Measurements from ENCODE around the gene ERG.
A peak's percentile ranks its signal among the peaks of the same experiment; 100 is the strongest.

ERG gene

DNA sequence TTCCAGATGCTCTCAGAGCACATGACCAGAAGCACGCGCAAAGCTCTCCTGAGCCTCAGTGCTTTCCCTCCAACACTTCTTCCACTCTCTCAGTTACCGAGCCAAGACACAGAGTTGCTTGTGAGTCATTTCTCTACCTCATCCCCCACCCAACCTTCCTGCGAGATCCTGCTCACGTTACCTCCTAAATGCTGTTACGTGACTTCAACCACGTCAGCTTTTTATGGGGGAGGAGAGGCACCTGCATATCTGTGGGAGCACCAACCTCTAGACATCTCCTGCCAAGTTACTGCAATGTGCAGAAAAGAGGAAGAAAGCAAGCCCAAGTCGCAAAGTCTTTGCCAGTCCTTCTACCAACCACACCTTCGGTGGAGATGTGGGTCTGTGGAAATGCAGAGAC lies 27.2 kb upstream of the ERG start:
- no peak for DNase-seq (ENCODE audit: insufficient read length, low spot score)
- no peak for FAIRE-seq
- no peak for TF ChIP-seq SPI1 (IDR thresholded peaks at IDR 0.05; ENCODE audit: low read depth, low read length)
- no peak for TF ChIP-seq POU2F2 (IDR thresholded peaks at IDR 0.05; ENCODE audit: low read depth, low read length)
- TF ChIP-seq POLR2A (IDR thresholded peaks at IDR 0.05; ENCODE audit: low read depth, low read length): no peak
- TF ChIP-seq TAF1 (IDR thresholded peaks at IDR 0.05; ENCODE audit: low read depth, low read length): no peak
- TF ChIP-seq PAX5 (IDR thresholded peaks at IDR 0.05; ENCODE audit: insufficient read depth, low read length, severe bottlenecking): no peak
- TF ChIP-seq POLR2AphosphoS5 (IDR thresholded peaks at IDR 0.05; ENCODE audit: low read depth, low read length): no peak

DNA sequence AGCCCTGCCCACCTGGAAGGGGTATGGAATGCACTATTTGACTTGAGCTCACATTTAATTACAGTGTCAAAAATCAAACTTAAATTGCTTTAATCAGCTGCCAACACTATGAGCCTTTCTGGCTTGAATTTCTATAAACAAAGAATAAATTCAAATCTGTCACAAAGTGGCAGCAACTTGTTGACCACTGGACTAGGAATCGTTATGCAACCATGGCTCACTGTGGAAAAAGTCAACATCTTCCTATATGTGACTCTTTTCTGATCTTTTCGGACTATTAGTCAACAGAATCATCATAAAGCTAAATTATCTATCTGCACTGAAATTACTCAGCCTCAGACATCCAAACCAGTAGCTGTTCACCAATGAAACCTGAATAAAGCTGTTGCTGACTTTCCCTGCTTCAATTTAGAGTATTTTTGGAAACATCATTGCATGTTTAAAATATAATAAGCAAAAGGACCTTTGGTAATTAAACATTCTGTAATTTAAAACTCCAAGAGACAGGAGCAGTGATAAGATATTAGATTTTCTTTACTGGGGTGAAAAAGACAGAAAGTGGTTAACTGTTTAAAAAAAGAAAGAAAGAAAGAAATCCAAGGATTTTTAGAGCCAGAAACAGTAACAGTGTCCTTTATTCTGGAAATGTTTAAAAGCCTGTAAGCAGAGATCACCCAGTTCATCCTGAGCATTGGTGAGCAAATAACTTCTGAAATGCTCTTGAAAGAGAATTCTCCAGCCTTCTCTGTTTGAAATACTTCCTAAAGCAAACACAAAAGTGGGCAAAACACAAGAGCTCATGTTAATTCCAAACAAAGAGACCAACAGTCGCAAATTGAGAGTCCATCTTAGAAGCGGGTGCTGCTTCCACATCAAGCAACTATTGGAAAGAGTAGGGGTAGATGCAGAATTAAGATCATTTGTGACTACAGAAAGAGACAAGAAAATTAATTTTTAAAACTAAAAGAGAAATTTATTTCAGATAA lies 26.2 kb upstream of the ERG start:
- DNase-seq (ENCODE audit: insufficient read length, low spot score) (no peak), FAIRE-seq (no peak)
- no peak for TF ChIP-seq POLR2A (IDR thresholded peaks at IDR 0.05; ENCODE audit: low read depth, low read length)
- TF ChIP-seq POU2F2 (IDR thresholded peaks at IDR 0.05; ENCODE audit: low read depth, low read length): no peak
- no peak for TF ChIP-seq POLR2AphosphoS5 (IDR thresholded peaks at IDR 0.05; ENCODE audit: low read depth, low read length)
- no peak for TF ChIP-seq SPI1 (IDR thresholded peaks at IDR 0.05; ENCODE audit: low read depth, low read length)
- TF ChIP-seq PAX5 (IDR thresholded peaks at IDR 0.05; ENCODE audit: insufficient read depth, low read length, severe bottlenecking): no peak
- TF ChIP-seq TAF1 (IDR thresholded peaks at IDR 0.05; ENCODE audit: low read depth, low read length): no peak

DNA sequence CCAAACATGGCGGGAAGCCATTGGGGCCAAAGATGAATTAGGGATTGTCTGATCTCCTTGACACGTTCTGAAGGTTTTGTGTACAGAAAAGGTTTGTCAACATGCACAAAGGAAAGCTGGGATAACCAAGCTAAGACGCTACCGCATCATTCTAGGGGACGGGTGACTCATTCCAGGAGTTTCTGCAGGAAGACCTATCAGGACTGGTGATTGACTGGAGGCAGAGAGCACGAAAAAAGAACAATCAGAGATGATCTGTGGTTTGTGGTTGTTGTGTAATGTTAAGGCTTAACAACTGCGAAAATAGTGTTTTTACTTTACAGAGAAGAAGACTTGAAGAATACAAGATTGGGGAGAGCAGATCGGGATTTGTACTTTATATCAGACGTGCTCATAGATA lies 22.2 kb upstream of the ERG start:
- DNase-seq (ENCODE audit: insufficient read length, low spot score) (no peak), FAIRE-seq (no peak)
- TF ChIP-seq POU2F2 (IDR thresholded peaks at IDR 0.05; ENCODE audit: low read depth, low read length) (no peak), SPI1 (IDR thresholded peaks at IDR 0.05; ENCODE audit: low read depth, low read length) (no peak), PAX5 (IDR thresholded peaks at IDR 0.05; ENCODE audit: insufficient read depth, low read length, severe bottlenecking) (no peak), POLR2A (IDR thresholded peaks at IDR 0.05; ENCODE audit: low read depth, low read length) (no peak), TAF1 (IDR thresholded peaks at IDR 0.05; ENCODE audit: low read depth, low read length) (no peak), POLR2AphosphoS5 (IDR thresholded peaks at IDR 0.05; ENCODE audit: low read depth, low read length) (no peak)

DNA sequence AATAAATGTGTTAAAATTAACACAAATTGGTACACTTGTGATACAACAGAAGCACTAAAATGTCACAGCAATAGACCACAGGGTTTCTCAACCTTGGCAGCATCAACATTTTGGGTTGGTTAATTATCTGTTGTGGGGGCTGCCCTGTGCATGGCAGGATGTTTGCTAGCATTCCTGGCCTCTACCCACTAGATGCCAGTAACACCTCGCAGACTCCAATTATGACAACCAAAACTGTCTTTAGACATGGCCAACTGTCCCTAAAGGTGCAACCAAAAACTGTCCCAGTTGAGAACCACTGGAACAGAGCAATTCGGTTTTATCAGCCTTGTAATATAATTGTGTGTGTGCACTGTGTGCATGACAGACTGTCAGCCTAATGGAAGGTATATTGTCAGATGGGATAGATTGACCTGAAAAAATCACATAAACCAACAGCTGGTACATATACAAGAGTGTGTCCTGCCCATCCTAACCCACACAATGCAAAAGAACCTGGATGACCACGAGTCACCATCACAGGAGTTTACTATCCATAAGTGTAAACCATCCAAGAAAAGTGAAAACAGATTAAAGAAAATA lies 13.5 kb upstream of the ERG start:
- FAIRE-seq (no peak), DNase-seq (ENCODE audit: insufficient read length, low spot score) (no peak)
- TF ChIP-seq SPI1 (IDR thresholded peaks at IDR 0.05; ENCODE audit: low read depth, low read length): no peak
- no peak for TF ChIP-seq PAX5 (IDR thresholded peaks at IDR 0.05; ENCODE audit: insufficient read depth, low read length, severe bottlenecking)
- no peak for TF ChIP-seq POLR2A (IDR thresholded peaks at IDR 0.05; ENCODE audit: low read depth, low read length)

DNA sequence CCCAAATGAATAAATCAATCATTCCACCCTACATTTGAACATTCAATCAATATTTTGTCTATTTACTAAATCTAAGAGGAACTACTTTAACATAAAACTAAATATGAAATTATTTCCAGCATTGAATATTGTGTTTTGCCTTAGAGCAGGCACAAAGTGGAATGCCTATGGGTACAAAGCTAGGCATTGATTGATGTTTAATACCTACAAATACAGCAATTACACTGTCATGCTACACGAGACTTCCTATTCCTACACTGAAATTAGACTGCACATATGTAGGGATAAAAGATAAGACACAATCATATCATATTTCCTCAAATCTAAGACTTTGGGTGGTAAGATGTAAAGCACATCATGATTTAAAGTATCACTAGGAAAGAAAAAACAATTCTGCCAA lies 12.9 kb upstream of the ERG start:
- DNase-seq (ENCODE audit: insufficient read length, low spot score): no peak
- TF ChIP-seq SPI1 (IDR thresholded peaks at IDR 0.05; ENCODE audit: low read depth, low read length): no peak
- TF ChIP-seq POU2F2 (IDR thresholded peaks at IDR 0.05; ENCODE audit: low read depth, low read length): no peak
- no peak for FAIRE-seq

DNA sequence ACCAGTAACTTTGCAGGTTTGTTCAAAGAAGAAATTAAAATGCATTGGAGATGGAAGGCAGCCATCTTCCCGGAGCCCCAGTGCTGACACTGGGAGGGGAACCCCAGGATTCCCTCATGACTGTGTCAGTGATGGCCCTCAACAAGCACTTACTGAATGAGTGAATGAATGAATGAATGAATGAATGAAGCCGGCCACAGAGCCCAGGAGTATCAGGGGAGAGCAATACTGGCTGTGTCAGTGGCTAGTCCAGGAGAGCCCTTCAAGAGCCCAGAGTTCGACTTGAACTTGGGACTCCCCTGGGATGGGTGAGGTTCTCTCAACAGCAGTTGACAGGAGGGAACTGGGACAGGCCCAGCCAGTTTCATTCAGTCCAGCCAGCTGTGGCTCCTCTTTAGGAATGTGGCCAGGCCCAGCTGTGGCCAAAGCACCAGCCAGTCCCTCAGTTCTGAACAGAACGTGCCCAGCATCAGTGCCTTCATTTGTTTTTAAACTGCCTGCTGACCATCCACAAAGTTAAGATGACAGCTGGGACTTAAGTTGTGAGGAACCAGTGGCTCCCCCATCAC lies 9.2 kb upstream of the ERG start:
- FAIRE-seq (no peak), DNase-seq (ENCODE audit: insufficient read length, low spot score) (no peak)
- TF ChIP-seq SPI1 (IDR thresholded peaks at IDR 0.05; ENCODE audit: low read depth, low read length) (no peak), POU2F2 (IDR thresholded peaks at IDR 0.05; ENCODE audit: low read depth, low read length) (no peak), POLR2A (IDR thresholded peaks at IDR 0.05; ENCODE audit: low read depth, low read length) (no peak), TAF1 (IDR thresholded peaks at IDR 0.05; ENCODE audit: low read depth, low read length) (no peak), PAX5 (IDR thresholded peaks at IDR 0.05; ENCODE audit: insufficient read depth, low read length, severe bottlenecking) (no peak), POLR2AphosphoS5 (IDR thresholded peaks at IDR 0.05; ENCODE audit: low read depth, low read length) (no peak)

DNA sequence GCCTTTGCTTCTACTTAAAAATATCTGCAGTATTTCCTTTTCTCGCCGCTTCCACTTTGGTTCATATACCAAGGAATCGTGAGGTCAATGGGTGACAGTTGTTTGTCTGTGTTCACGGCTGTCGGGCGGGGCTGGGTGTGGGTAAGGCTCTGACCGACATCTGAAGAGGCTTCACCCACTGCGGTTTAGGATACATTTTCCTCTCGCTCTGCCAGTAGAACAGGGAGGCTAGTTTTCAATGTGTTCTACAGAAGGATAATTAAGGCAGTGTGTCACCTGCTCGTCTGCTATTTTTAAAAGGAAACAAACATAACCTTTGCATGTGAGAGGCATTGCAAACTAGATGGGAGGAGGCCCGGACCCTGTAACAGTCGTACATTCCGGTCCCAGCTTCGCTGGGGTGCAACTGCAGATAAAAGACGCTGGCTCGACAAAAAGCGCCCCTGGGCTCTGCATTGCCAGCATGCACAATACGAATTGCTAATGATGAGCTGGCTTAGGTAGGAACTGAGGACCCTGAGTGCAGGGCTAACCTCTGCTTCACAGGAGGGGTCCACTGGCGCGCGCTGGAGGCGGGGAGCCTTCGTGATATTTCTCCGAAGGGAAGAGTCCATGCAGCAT lies 8.5 kb upstream of the ERG start:
- TF ChIP-seq SPI1 (IDR thresholded peaks at IDR 0.05; ENCODE audit: low read depth, low read length): no peak
- no peak for TF ChIP-seq POLR2A (IDR thresholded peaks at IDR 0.05; ENCODE audit: low read depth, low read length)
- DNase-seq (ENCODE audit: insufficient read length, low spot score): no peak
- no peak for FAIRE-seq

DNA sequence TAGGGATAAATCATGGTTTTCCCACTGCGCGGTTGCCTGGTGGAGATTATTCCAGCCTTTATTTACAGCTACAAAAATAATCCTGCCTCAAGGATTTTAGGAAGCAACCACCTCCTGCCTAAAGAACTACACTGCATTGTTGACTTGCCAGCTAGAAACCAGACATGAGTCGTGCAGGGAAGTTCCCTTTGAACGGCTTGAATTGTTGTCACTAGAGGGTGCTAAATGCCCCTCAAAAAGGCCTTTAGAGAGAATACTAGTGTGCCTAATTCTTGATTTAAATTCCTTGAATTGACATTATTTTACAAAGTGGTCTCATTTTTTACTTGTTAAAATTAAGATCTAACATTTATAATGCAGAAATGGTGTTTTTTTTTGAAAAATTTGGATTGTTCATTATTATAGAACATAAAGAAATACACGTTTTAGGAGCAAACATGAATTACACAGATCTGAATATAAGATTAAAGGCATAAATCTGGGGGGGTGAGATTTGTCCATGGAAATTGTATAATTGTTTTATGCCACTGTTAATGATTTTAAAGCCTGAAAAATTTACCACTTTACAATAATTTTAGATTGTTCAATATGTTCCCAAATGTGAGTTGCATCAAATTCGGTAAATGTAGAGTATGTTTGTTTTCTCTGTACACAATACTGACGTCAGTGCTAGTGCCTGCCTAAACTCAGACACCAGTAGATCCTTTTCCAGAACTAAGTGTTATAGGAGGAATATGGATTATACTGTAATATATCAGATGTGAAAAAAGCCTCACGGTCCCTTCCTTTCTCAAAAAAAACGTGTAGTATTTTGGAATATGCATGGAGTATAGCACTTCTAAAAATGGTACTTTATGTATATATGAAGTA lies 7.6 kb upstream of the ERG start:
- DNase-seq (ENCODE audit: insufficient read length, low spot score) (peak; percentile 13), FAIRE-seq (peak; percentile 9)
- TF ChIP-seq POU2F2 (IDR thresholded peaks at IDR 0.05; ENCODE audit: low read depth, low read length): no peak
- no peak for TF ChIP-seq POLR2A (IDR thresholded peaks at IDR 0.05; ENCODE audit: low read depth, low read length)
- TF ChIP-seq PAX5 (IDR thresholded peaks at IDR 0.05; ENCODE audit: insufficient read depth, low read length, severe bottlenecking): no peak

DNA sequence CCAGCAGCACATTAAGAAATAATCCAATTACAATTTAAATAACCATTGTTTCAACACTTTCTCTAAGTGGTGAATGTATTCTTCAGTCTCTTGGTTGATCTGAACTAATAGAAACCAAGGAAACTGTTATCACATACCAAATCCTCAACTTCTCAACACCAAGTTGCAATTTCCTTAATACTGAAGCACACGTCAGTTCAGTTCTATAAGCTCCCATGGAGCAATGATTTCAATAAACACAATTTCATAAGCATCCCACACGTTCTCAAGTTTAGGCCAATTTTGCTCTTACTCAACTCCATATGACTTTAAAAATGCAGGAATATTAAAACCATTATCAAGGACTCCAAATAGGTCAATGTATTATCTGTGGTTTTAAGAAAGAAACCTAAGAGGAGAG lies 5.8 kb upstream of the ERG start:
- no peak for TF ChIP-seq SPI1 (IDR thresholded peaks at IDR 0.05; ENCODE audit: low read depth, low read length)
- TF ChIP-seq POLR2A (IDR thresholded peaks at IDR 0.05; ENCODE audit: low read depth, low read length): no peak
- no peak for TF ChIP-seq PAX5 (IDR thresholded peaks at IDR 0.05; ENCODE audit: insufficient read depth, low read length, severe bottlenecking)
- no peak for TF ChIP-seq POU2F2 (IDR thresholded peaks at IDR 0.05; ENCODE audit: low read depth, low read length)
- TF ChIP-seq POLR2AphosphoS5 (IDR thresholded peaks at IDR 0.05; ENCODE audit: low read depth, low read length): no peak
- TF ChIP-seq TAF1 (IDR thresholded peaks at IDR 0.05; ENCODE audit: low read depth, low read length): no peak
- FAIRE-seq: no peak
- DNase-seq (ENCODE audit: insufficient read length, low spot score): no peak
